Keratinocyte (primary cell): ENCODE measurements around the gene ZNG1F.
"Not testable (repeated sequence)": the region's sequence is repeated elsewhere in the genome, so short reads cannot be mapped to it uniquely, and the experiment has no call there.

ENCODE experiments used
- CTCF ChIP-seq, 3 experiments: IDR thresholded peaks in 1 of 3; conservative IDR thresholded peaks in 1 of 3; optimal IDR thresholded peaks in 1 of 3; 2 replicates in 2 of 3; 3 replicates in 1 of 3; pipeline versions ENCODE3 to v1.5.1; 2011; ENCODE audit warnings: low read length in 3 of 3, mild to moderate bottlenecking in 3 of 3, moderate library complexity in 2 of 3, control low read depth in 1 of 3, inconsistent platforms in 1 of 3; ENCODE audit not compliant: insufficient read depth in 2 of 3; ENCODE audit errors: extremely low read depth in 1 of 3
- EZH2 ChIP-seq: IDR thresholded peaks from one replicate; pipeline ENCODE4 v1.6.1; 2012; ENCODE audit warnings: inconsistent platforms, mild to moderate bottlenecking, low read length, moderate library complexity

- not testable (repeated sequence) for TF ChIP-seq CTCF (optimal IDR thresholded peaks at IDR 0.05 in 1 of 3, IDR thresholded peaks at IDR 0.05 in 1 of 3, conservative IDR thresholded peaks at IDR 0.05 in 1 of 3; ENCODE audit: extremely low read depth in 1 of 3, insufficient read depth in 2 of 3, low read length in 3 of 3); EZH2
Observed at GRCh38 chr9:41098759-41099158, 90.4 kb downstream of the ZNG1F start.
